ENCODE data around the gene UGT1A6.
"Not testable (repeated sequence)": the region's sequence is repeated elsewhere in the genome, so short reads cannot be mapped to it uniquely, and the experiment has no call there.

Gene UGT1A6

DNA sequence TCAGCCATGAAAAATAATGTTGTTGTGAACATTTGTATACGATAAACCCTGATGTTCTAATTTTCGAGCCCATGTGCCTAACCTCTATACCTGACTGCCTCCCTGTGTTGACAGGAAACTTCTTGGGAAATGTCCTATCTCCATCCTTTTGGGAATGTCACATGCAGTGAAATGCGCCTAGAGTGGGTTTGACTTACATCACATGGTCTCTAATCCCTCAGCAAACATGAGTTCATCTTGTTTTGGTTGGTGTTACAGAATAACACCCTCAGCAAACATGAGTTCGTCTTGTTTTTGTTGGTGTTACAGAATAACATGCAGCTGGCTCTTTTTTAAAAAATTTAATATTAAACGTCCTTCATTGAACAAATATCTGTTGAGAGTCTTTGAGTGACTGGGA, 4.3 kb upstream of the UGT1A6 start:
- DNase-seq: no peak

DNA sequence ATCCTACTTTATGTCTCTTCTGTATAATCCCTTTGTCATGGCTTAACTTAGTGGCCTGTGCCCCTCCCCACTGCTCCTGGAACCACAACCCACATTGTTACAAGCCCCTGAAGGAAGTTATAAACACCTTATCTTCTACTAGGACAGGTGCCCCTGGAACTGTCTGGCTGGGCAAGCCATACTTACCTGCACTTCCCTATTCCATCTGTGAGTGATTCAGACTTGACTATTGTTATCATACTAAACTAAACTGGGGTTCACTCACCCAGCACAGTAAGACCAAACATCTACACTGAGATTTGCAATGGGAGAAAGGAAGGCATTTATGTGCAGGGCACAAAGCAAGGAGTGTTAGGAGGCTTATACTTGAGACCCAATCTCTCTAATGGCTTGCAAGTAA, 3.7 kb upstream of the UGT1A6 start:
- no peak for DNase-seq

DNA sequence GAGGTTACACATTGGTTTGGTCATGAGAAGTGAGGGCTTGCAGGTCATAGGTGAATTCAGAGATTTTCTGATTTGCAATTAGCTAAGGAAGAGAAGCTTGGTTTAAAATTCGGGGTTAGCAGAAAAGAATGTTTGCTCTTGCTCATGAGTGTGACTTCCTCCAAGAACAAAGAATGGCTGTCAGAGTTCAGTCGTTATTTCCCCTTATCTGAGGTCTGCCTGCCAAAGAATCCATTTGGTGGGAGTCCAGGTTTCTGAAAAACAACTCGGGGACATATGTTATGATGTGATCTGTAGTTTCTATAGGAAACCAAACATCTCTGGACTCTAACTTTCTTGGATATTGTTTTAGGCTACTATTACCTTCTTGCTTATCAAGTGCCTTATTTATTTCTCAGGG, 3.2 kb upstream of the UGT1A6 start:
- no peak for DNase-seq

DNA sequence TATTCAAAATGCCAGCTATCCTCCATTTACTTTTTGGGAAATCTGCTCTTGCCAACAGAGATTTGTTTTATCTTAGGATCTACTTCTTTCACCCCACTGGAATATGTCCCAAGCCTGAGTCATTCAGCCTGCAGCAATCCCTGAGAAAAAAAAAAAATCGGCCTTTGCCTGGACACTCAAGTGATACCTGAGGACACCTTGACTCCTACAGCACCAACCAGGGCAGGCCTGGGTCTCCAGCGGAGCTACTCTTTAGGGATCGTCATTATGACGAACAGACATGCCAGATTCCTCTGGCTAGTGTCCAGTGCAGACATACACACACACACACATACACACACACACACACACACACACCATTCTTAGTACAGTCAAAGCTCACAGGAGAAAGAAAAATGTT, 2.2 kb upstream of the UGT1A6 start:
- no peak for DNase-seq

DNA sequence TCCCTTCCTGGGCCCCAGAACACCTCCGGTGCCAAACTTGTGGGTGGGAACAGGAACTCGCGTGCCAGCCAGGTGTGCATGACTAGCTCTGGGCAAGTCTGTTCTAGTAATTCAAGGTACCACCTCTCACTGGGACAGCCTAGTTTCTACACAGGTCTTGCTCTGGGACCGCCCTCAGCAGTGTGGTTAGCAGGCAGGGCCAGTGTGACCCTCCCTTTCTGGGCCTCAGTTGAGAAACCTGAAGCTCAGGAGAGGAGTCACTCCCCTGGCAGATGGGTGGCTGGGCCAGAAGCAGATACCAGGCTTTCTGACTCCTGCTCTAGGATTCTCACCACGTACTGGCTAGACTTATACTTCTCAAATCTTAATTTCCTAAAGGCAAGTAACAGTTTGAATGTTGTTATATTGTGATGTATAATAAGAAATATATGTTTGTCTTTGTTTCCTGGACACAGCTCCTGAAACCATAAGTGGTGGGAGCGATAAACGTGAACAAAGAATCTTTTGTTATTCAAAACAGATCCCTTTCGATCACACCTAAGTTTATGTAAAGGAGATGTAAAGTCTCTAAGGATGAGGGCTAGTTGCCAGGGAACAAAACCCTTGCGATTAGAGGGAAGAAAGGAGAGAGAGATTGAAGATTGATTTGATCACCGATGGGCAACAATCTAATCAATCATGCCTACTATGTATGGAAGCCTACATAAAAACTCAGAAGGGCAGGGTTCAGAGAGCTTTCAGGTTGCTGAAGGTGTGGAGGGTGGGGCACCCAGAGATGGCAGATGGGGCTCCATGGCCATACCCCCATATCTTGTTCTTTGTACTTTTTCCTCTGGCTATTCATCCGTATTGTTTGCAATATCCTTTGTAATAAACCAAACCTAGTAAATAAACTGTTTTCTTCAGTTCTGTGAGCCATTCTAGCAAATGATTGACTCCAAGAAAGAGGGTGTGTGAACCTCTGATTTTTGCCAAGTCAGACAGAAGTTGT, 952 bp upstream of the UGT1A6 start:
- no peak for DNase-seq

DNA sequence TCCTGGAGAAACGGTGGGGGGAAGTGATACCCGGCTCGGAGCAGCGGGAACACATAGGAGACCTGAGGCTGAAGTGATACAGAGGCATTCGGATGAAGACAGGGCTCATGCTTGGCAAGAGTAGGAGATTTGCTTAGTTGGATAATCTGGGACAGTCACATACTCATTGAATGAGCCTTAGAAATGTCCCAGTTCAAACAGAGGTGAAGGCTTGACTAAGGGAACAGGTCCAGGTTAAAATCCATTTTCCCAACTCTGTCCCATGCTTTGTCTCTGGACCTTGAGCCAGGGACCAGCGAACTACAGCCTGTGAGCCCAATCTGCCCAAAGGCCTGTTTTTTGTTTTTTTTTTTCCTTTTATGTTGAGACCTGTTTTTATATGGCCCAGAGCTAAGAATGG, 1.3 kb downstream of the UGT1A6 start:
- DNase-seq: no peak

DNA sequence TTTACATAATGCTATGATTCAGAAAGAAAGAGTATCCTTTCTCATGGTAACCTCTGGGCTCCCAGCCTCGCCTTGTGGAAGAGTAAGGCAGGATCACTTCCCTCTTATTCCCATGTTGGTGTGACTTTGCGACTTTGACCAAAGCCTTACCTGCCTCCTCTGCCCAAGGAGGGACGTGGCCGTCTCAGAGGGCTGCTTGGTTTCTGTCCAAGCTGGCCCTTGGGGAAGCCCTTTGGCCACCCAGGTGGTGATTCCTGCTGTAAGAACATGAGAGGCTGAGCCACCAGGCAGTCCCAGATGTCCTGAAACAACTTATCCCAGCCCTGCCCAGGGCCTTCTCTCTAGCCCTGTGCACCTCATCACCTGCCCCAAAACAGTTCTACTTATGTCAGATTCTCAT, 6.0 kb downstream of the UGT1A6 start:
- no peak for DNase-seq

DNA sequence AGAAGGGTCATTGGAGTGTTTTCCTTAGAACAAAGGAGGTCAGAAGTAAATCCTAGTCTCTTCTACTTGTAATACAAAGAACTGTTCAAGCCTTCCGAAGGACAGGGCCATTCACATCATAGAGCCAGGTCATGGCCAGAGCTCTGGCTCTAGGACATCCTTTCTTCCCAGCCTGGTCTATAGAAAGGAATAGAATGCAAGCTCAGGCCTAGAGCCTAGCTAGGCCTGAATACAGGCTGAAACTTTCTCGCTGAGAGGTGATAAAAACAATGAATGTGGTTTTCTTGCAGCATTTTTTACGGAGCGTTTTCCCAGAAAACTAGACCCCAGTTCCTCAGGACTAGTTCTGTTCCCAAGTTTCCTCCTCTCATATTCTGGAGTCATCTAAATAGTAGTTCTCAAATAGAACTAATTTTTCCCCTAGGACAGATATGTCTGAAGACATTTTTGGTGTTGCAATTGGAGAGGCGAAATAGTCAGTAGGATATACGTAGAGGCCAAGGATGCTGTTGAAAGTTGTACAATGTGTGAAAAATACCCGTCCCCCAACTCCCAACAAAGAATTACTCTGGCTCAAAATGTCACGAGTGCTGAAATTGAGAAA, 6.8 kb downstream of the UGT1A6 start:
- no peak for DNase-seq

DNA sequence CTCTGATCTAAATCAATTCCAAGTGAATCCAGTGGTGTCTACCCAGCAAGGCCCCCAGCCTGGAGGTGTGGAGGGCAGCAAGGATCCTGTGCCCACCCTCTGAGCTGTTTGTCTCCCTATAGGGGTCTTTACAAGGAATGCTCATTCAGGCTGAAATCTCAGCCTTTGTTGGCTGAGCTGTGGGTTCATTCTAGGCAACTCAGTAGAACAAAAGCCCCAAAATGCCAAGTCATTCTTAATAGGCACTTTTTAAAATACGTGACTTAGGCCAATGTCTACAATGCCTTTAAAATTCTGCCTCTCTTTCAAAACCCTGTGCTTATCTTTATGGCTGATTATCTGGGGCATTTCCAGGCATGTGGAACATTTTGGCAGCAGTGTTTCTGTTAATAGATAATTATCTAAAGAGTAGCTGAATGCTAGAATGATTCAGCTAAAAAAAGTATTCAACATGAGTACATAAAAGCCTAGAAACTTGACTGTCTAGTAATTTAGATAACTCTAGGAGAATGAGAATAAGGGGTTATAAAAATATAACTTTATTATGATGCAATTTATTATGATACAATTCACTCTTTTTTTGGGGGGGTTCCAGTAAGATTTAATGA, 7.4 kb downstream of the UGT1A6 start:
- no peak for DNase-seq

DNA sequence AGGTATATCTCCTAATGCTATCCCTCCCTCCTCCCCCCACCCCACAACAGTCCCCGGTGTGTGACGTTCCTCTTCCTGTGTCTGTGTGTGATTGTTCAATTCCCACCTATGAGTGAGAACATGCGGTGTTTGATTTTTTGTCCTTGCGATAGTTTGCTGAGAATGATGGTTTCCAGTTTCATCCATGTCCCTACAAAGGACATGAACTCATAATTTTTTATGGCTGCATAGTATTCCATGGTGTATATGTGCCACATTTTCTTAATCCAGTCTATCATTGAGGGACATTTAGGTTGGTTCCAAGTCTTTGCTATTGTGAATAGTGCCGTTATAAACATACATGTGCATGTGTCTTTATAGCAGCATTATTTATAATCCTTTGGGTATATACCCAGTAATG, 8.2 kb downstream of the UGT1A6 start:
- DNase-seq: not testable (repeated sequence)

DNA sequence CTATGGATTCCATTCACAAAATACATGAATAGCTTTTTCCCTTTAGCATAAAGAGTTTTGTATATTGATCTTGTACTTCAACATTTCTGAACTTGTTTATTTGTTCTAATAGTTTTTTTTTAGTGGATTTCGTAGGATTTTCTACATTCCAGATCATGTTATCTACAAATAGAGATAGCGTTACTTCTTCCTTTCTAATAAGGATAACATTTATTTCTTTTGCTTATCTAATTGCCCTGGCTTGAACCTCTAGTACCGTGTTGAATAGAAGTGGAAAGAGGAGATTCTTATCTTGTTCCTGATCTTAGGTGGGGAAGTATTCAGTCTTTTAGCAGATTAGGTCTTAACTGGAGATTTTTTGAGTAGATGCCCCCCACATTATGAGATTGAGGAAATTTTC, 9.5 kb downstream of the UGT1A6 start:
- DNase-seq: no peak

DNA sequence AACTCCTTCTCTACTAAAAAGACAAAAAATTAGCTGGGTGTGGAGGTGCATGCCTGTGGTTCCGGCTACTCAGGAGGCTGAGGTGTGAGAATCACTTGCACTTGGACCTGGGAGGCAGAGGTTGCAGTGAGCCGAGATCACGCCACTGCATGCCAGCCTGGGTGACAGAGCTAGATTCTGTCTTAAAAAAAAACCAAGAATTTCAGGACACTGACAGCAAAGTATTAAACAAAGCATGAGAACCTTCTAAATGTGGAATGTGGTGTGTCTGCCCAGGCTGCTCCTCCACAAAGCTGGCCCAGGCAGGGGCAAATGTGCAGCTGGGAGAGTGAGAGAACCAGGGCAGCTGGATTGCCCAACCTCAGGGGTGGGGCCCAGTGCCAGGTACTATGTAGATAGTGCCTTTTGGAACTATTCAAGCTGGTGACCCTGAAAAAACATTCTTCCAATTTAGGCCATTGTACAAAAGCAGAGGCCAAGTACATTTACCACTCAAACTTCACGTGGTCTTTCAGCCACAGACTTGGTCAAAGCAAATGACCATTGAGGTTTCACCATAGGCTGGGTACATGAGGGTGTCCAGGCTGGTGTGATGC, 13.3 kb downstream of the UGT1A6 start:
- DNase-seq: no peak

DNA sequence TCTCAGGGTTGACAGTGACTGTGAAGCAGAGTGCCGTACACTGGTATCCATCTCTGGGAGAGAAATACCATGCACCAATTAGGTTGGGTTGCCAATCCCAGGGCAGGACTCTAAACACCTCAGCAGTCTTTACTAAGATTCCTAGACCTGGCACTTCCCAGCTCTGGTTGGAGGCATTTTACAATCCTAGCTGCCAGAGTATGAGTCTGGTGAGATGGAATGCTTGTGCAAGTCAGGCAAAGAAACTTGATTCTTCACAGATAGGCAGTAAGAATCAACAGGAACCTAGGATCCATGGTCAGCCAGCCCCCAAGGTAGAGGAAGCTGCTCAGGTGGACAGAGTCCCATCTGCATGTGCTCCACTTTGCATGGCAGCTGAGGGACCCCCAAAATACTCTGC, 14.0 kb downstream of the UGT1A6 start:
- DNase-seq: no peak

DNA sequence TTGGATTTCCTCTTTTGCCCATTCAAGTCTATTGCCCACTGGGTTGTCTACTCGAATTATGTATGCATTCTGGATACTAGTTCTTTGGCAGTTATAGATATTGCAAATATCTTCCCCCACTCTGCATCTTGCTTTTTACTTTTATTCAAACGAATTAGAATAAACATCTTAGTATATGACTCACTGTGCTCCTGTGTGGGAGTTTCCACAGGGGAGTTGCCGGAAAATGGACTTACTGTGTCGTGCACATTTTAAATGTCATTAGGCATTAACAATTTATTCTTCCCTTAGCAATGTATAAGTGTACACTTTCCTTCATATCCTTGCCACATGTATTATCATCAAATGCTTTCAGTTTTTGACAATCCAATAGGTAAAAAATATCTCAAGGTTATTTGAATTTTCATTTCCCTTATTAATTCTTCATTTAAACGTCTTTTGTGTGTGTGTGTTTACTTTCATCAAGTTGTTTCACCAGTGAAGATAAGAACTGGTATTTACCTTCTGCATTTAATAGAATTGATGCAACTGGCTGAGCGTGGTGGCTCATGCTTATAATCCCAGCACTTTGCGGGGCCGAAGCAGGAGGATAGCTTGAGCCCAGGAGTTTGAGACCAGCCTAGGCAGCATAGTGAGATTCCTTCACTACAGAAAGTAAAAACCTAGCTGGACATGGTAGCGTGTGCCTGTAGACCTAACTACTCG, 15.4 kb downstream of the UGT1A6 start:
- DNase-seq: no peak

DNA sequence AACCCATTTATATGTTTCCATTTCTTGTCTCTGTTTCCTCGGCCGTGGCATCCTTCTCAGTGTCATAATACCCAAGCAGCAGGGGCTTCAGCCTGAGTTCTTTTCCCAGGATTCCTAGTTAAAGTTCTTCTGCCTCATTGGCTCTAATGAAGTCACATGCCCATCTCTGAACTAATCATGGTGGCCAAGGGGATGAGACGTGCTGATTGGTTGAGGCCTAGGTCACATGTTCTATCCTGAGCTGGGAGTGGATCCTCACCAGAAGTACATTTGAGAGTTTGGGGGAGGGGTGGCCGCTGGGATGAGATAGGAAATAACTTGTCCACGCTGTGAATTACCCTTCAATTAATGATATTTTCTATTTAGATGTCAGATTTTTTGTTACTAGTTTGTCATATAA, 16.3 kb downstream of the UGT1A6 start:
- no peak for DNase-seq

DNA sequence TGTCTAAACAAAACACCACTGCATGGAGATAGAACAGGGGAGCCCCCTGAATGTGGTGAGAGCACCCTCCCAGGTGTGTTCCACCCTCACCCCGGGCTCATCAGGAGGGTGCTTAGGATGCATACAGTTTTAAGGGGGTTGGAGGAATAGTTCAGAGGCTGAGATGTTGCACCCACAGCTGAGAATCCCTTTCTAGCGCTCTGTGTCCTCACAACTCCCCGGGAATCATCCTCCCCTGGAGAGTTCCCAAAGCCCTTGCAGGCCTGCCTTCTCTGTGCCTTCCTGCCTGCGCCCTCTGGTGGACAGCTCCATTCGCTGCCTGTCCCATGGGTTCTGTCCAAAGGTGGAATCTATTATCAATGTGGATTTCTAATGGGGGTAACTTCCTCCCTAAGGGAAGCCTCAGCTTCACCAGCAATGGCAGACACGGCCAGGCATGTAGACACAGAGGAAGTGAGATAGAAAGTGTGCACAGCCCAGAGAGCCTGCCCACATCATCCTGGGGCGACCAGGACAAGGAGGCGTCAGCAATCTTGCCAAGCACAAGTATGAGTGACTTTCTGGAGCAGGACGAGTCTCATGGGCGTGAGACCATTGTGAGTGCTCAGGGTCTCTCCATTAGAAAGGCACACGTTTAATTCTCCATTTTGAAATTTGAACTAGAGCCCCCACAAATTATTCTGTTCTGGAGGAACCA, 18.8 kb downstream of the UGT1A6 start:
- peak; percentile 33 to 54 for DNase-seq

DNA sequence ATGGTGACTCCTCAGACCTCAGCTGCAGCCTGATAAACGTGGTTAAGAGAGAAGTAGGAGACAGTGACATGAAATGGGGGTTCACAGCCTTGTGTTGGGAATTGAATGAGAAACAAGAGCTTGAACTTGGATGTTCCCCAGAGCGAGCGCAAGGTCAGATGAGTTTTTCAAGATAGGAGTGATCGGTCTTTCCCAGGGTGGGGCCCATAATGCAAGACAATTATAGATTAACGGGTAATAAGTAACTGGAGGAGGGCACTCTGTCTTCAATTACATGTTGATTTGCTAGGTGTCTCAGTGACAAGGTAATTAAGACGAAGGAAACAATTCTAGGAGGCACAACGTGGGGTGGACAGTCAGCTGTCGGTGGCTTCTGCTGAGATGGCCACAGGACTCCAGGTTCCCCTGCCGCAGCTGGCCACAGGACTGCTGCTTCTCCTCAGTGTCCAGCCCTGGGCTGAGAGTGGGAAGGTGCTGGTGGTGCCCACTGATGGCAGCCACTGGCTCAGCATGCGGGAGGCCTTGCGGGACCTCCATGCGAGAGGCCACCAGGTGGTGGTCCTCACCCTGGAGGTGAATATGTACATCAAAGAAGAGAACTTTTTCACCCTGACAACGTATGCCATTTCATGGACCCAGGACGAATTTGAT, 20.0 kb downstream of the UGT1A6 start, which contains the start of gene UGT1A5:
TSS of gene UGT1A5 (plus strand) at position 297 of the 651 bp plus-strand sequence. CDS start at position 382, 85 bp downstream.
- DNase-seq: no peak

DNA sequence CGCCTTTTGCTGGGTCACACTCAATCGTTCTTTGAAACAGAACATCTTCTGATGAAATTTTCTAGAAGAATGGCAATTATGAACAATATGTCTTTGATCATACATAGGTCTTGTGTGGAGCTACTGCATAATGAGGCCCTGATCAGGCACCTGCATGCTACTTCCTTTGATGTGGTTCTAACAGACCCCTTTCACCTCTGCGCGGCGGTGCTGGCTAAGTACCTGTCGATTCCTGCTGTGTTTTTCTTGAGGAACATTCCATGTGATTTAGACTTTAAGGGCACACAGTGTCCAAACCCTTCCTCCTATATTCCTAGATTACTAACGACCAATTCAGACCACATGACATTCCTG, 20.5 kb downstream of the UGT1A6 start:
- no peak for DNase-seq

DNA sequence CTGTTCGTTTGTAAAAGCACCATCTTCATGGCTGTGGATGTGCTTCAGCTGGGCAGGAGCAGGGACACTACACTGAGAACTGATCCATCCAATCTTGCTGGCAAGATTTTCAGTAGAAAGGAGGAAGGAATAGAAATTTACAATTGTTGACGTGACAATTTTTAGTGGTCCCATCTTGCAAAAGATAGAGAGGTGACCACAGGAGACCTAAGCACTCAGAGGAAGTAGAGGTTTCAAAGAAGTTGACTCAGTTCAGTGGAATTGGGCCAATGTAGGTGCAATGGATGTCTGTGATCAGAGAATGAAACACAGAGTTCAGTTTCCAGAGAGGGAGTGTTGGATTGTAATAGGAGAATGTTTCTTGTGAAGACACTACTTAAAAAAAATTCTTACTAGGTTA, 21.4 kb downstream of the UGT1A6 start:
- no peak for DNase-seq

DNA sequence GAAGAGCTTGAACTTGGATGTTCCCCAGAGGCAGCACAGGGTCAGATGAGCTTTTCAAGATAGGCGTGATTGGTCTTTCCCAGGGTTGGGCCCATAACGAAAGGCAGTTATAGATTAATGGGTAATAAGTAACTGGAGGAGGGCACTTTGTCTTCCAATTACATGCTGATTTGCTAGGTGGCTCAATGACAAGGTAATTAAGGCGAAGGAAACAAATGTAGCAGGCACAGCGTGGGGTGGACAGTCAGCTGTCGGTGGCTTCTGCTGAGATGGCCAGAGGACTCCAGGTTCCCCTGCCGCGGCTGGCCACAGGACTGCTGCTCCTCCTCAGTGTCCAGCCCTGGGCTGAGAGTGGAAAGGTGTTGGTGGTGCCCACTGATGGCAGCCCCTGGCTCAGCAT, 25.9 kb downstream of the UGT1A6 start, which contains the start of gene UGT1A4:
TSS of gene UGT1A4 (plus strand) at position 185 of the 400 bp plus-strand sequence. CDS start at position 270, 85 bp downstream.
- DNase-seq: no peak

DNA sequence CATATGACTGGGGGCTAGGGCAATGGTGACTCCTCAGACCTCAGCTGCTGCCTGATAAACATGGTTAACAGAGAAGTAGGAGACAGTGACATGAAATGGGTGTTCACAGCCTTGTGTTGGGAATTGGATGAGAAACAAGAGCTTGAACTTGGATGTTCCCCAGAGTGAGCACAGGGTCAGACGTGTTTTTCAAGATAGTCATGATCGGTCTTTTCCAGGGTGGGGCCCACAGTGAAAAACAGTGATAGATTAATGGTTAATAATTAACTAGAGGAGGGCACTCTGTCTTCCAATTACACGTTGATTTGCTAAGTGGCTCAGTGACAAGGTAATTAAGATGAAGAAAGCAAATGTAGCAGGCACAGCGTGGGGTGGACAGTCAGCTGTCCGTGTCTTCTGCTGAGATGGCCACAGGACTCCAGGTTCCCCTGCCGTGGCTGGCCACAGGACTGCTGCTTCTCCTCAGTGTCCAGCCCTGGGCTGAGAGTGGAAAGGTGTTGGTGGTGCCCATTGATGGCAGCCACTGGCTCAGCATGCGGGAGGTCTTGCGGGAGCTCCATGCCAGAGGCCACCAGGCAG, 36.1 kb downstream of the UGT1A6 start, which contains the start of gene UGT1A3:
TSS of gene UGT1A3 (plus strand) at position 320 of the 579 bp plus-strand sequence. CDS start at position 405, 85 bp downstream.
- DNase-seq: no peak

Data from Kasumi-1 (cell line).